H9 (cell line): Measurements from ENCODE around the gene SHTN1. TPM values are rescaled to one million over a fixed set of nuclear protein-coding genes. Genes with fewer than 3 reads are reported as not detected.

Experiments
- DNase-seq: peaks from one replicate; pipeline ENCODE4 v3.0.0-alpha.2; 2017
- H2AFZ ChIP-seq: one replicate; pipeline ENCODE4 v1.6.1; 2013; ENCODE audit warnings: mild to moderate bottlenecking, low read length, control low read depth, moderate library complexity
- H2AK5ac ChIP-seq: 2 replicates; pipeline ENCODE4 v1.6.1; 2013; ENCODE audit warnings: low read length, control low read depth, mixed read lengths; ENCODE audit not compliant: insufficient read length
- H2BK120ac ChIP-seq: one replicate; pipeline ENCODE4 v1.6.1; 2013; ENCODE audit warnings: low read depth, mild to moderate bottlenecking, low read length, control low read depth, inconsistent platforms; ENCODE audit not compliant: poor library complexity, severe bottlenecking
- H2BK12ac ChIP-seq: 2 replicates; pipeline ENCODE4 v1.6.1; 2013; ENCODE audit warnings: low read length, control low read depth, mixed read lengths, low read depth; ENCODE audit not compliant: insufficient read length
- H2BK15ac ChIP-seq: 2 replicates; pipeline ENCODE4 v1.6.1; 2013; ENCODE audit warnings: low read depth, low read length, control low read depth
- H2BK20ac ChIP-seq: one replicate; pipeline ENCODE4 v1.6.1; 2013; ENCODE audit warnings: low read depth, mild to moderate bottlenecking, low read length, control low read depth, inconsistent platforms; ENCODE audit not compliant: poor library complexity, severe bottlenecking
- H2BK5ac ChIP-seq: 2 replicates; pipeline ENCODE4 v1.6.1; 2013; ENCODE audit warnings: low read length, control low read depth, mixed read lengths; ENCODE audit not compliant: insufficient read length
- H3K14ac ChIP-seq: 2 replicates; pipeline ENCODE4 v1.6.1; 2013; ENCODE audit warnings: low read length, control low read depth; ENCODE audit not compliant: insufficient read depth
- H3K18ac ChIP-seq: 2 replicates; pipeline ENCODE4 v1.6.1; 2013; ENCODE audit warnings: low read depth, mild to moderate bottlenecking, mixed read lengths, low read length, control low read depth; ENCODE audit not compliant: insufficient read length
- H3K23ac ChIP-seq: 2 replicates; pipeline ENCODE4 v1.6.1; 2013; ENCODE audit warnings: low read length, control low read depth, mixed read lengths, low read depth; ENCODE audit not compliant: insufficient read length
- H3K23me2 ChIP-seq: 2 replicates; pipeline ENCODE4 v1.6.1; 2013; ENCODE audit warnings: low read depth, mild to moderate bottlenecking, mixed read lengths, low read length, control low read depth; ENCODE audit not compliant: insufficient read length, poor library complexity, severe bottlenecking
- H3K27ac ChIP-seq: 2 replicates; pipeline ENCODE4 v1.5.1; 2013; ENCODE audit warnings: low read length, control low read depth, mixed read lengths, low read depth; ENCODE audit not compliant: insufficient read length
- H3K27me3 ChIP-seq: 2 replicates; pipeline ENCODE4 v1.6.1; 2013; ENCODE audit warnings: low read length, control low read depth, inconsistent platforms; ENCODE audit not compliant: insufficient read depth
- H3K4ac ChIP-seq: 2 replicates; pipeline ENCODE4 v1.6.1; 2013; ENCODE audit warnings: low read depth, mild to moderate bottlenecking, control low read depth, inconsistent platforms, low read length, moderate library complexity
- H3K4me1 ChIP-seq: 2 replicates; pipeline ENCODE4 v1.6.1; 2013; ENCODE audit warnings: low read length, control low read depth, inconsistent platforms; ENCODE audit not compliant: insufficient read depth
- H3K4me2 ChIP-seq: 2 replicates; pipeline ENCODE4 v1.6.1; 2013; ENCODE audit warnings: low read length, control low read depth, mixed read lengths; ENCODE audit not compliant: insufficient read length, insufficient read depth
- H3K56ac ChIP-seq: 2 replicates; pipeline ENCODE4 v1.6.1; 2013; ENCODE audit warnings: low read depth, mild to moderate bottlenecking, mixed read lengths, low read length, control low read depth; ENCODE audit not compliant: insufficient read length
- H3K79me1 ChIP-seq: 2 replicates; pipeline ENCODE4 v1.6.1; 2013; ENCODE audit warnings: low read depth, mild to moderate bottlenecking, moderate library complexity, low read length, control low read depth, inconsistent platforms; ENCODE audit not compliant: insufficient read depth, poor library complexity, severe bottlenecking
- H3K79me2 ChIP-seq: 2 replicates; pipeline ENCODE4 v1.6.1; 2013; ENCODE audit warnings: low read length, control low read depth, inconsistent platforms; ENCODE audit not compliant: insufficient read depth
- H3K9ac ChIP-seq: 2 replicates; pipeline ENCODE4 v1.6.1; 2013; ENCODE audit warnings: low read length, control low read depth, mixed read lengths; ENCODE audit not compliant: insufficient read length; ENCODE audit errors: extremely low read depth
- H3K9me3 ChIP-seq: one replicate; pipeline ENCODE4 v1.6.1; 2013; ENCODE audit warnings: low read depth, low read length, inconsistent platforms; ENCODE audit not compliant: control insufficient read depth
- H3T11ph ChIP-seq: one replicate; pipeline ENCODE4 v1.6.1; 2013; ENCODE audit warnings: mild to moderate bottlenecking, low read length, control low read depth, inconsistent platforms
- H4K20me1 ChIP-seq: one replicate; pipeline ENCODE4 v1.6.1; 2013; ENCODE audit not compliant: control insufficient read depth, insufficient read length, insufficient read depth
- H4K5ac ChIP-seq: 2 replicates; pipeline ENCODE4 v1.6.1; 2013; ENCODE audit warnings: low read depth, mild to moderate bottlenecking, mixed read lengths, low read length, control low read depth; ENCODE audit not compliant: insufficient read length
- H4K8ac ChIP-seq: replicated peaks from 2 replicates; pipeline ENCODE4 v1.6.1; 2013; ENCODE audit warnings: low read length, control low read depth, mixed read lengths, low read depth; ENCODE audit not compliant: insufficient read length
- H4K91ac ChIP-seq: 2 replicates; pipeline ENCODE4 v1.6.1; 2013; ENCODE audit warnings: low read depth, mild to moderate bottlenecking, moderate library complexity, mixed read lengths, low read length, control low read depth; ENCODE audit not compliant: insufficient read length
- H3K27ac Mint-ChIP-seq, 3 experiments: 2 replicates in 2 of 3; 3 replicates in 1 of 3; pipeline ENCODE4 v1.8.0; 2020 to 2021; ENCODE audit warnings: mixed read lengths in 3 of 3, mild to moderate bottlenecking in 1 of 3, moderate library complexity in 1 of 3
- H3K27me3 Mint-ChIP-seq: 2 replicates; pipeline ENCODE4 v1.8.0; 2021; ENCODE audit warnings: low read depth, mild to moderate bottlenecking, moderate library complexity, mixed read lengths
- H3K36me3 Mint-ChIP-seq, 3 experiments: 2 replicates in 2 of 3; 3 replicates in 1 of 3; pipeline ENCODE4 v1.8.0; 2020 to 2021; ENCODE audit warnings: low read depth in 3 of 3, mixed read lengths in 3 of 3; ENCODE audit not compliant: insufficient read depth in 1 of 3
- H3K4me1 Mint-ChIP-seq, 2 experiments: 2 replicates each; pipeline ENCODE4 v1.8.0; 2020; ENCODE audit warnings: mixed read lengths in 2 of 2
- H3K4me3 Mint-ChIP-seq, 2 experiments: 2 replicates in 1 of 2; 3 replicates in 1 of 2; pipeline ENCODE4 v1.8.0; 2020 to 2021; ENCODE audit warnings: mild to moderate bottlenecking in 2 of 2, mixed read lengths in 2 of 2, moderate library complexity in 1 of 2
- H3K9me3 Mint-ChIP-seq, 2 experiments: 2 replicates in 1 of 2; 3 replicates in 1 of 2; pipeline ENCODE4 v1.8.0; 2020; ENCODE audit warnings: mild to moderate bottlenecking in 2 of 2, mixed read lengths in 2 of 2, moderate library complexity in 1 of 2
- WGBS: extraction: QIAGEN DNeasy Blood & Tissue Kit; methylation state at CpG from one replicate; pipeline ENCODE4 v1.1.7; 2013; ENCODE audit warnings: missing lambda C conversion rate, low lambda C conversion rate, mixed read lengths; ENCODE audit not compliant: insufficient read length; ENCODE audit errors: extremely low coverage; 5-methylcytosine and 5-hydroxymethylcytosine counted together
- total RNA-seq: library from RNA; stranded (reverse); gene quantifications from 2 replicates; pipeline ENCODE4 v1.2.1, GENCODE V29; 2021
- TF ChIP-seq, protein P1 (sequence below): fragments of 200-600 bp; sonication (generic); conservative IDR thresholded peaks from 3 replicates; pipeline ENCODE4 v1.8.0; 2021; ENCODE audit warnings: antibody characterized with exemption, mild to moderate bottlenecking

The SHTN1 gene
- total RNA-seq, 1 experiment from 2014 or later, result 22.1 TPM

DNA sequence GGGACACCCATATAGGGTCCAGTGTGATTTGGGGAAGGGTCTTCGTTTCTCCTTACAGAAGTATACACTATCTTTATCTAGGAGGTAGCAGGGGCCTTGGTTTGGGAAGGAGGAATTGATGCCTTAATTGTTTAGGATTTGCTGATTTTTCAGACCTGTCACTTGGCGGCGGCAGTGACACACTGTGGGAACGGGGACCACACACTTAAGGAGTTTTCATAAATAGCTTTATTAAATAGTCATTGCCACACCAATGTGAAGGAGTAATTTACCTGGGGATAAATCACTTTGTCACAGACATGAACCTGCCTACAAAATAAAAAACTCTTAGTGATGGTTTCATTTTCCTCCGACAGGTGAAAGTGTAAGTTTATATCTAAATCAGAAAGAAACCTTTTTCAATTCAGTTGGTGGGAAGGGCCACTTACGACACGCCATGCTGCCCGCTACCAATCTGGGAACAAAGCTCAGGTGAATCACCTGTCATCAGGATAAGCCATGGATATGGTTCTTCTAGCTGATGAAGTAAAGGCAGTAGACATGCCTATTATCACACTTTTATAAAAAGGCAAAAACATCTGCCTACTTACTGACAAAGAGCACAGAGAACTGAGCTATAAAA lies 168.0 kb downstream of the SHTN1 start:
- Histone ChIP-seq H3K79me1 (no peaks in the 10 kb centered on the region), H2BK20ac (no peak overlapping the region), H2BK12ac (no peak overlapping the region), H2AFZ (no peak overlapping the region), H3K79me2 (no peaks in the 10 kb centered on the region), H3K23me2 (no peaks in the 10 kb centered on the region), H3K9me3 (no peaks in the 10 kb centered on the region), H4K8ac (no peak overlapping the region), H3K4me2 (no peak overlapping the region), H3K27ac (no peak overlapping the region), H3K18ac (no peak overlapping the region), H3K4me1 (peaks cover 12% of the 10 kb centered on the region; the same call in 1 of the 2 replicates), H2BK120ac (no peak overlapping the region), H3T11ph (no peak overlapping the region), H4K20me1 (peaks cover 3% of the 10 kb centered on the region), H2BK5ac (no peak overlapping the region), H3K23ac (no peak overlapping the region), H2AK5ac (no peak overlapping the region), H3K27me3 (no peaks in the 10 kb centered on the region), H4K5ac (no peak overlapping the region), H3K14ac (no peak overlapping the region), H3K56ac (no peak overlapping the region), H3K9ac (no peak overlapping the region), H2BK15ac (no peak overlapping the region), H3K4ac (no peak overlapping the region), H4K91ac (no peak overlapping the region)
- H3K36me3 Mint-ChIP-seq, result peaks cover 0 to 4% (median 0%) of the 10 kb centered on the region in 3 experiments; a peak in 2 of 7 replicates
- TF ChIP-seq, protein P1, sequence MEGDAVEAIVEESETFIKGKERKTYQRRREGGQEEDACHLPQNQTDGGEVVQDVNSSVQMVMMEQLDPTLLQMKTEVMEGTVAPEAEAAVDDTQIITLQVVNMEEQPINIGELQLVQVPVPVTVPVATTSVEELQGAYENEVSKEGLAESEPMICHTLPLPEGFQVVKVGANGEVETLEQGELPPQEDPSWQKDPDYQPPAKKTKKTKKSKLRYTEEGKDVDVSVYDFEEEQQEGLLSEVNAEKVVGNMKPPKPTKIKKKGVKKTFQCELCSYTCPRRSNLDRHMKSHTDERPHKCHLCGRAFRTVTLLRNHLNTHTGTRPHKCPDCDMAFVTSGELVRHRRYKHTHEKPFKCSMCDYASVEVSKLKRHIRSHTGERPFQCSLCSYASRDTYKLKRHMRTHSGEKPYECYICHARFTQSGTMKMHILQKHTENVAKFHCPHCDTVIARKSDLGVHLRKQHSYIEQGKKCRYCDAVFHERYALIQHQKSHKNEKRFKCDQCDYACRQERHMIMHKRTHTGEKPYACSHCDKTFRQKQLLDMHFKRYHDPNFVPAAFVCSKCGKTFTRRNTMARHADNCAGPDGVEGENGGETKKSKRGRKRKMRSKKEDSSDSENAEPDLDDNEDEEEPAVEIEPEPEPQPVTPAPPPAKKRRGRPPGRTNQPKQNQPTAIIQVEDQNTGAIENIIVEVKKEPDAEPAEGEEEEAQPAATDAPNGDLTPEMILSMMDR, result 0 out of 3 replicates have a peak, but pooled peaks have one; percentile 25
- no CpG with 5 or more reads among the region's 8 CpGs for WGBS
- H3K27ac Mint-ChIP-seq, result peak overlapping the region in 1 of 3 experiments; percentile 73; a peak in 2 of 7 replicates
- no peak for DNase-seq
- no peaks in the 10 kb centered on the region for H3K9me3 Mint-ChIP-seq
- peaks cover 72 to 75% of the 10 kb centered on the region in 2 experiments for H3K4me1 Mint-ChIP-seq
- no peak overlapping the region for H3K4me3 Mint-ChIP-seq
- H3K27me3 Mint-ChIP-seq, result peaks cover 3% of the 10 kb centered on the region; the same call in 1 of the 2 replicates
